PC-3 (cell line): ENCODE data around the gene CFAP46.

Source experiments
- EZH2 ChIP-seq: fragments of 300-600 bp; sonication (generic); IDR thresholded peaks from one replicate; pipeline ENCODE4 v1.6.1; 2017; ENCODE audit warnings: antibody characterized with exemption, mild to moderate bottlenecking, low read length; ENCODE audit not compliant: unreplicated experiment
- TF ChIP-seq, protein P1 (sequence below): fragments of 300-600 bp; sonication (generic); conservative IDR thresholded peaks from 2 replicates; pipeline ENCODE4 v1.5.1; 2017; ENCODE audit warnings: antibody characterized with exemption, low read depth, mild to moderate bottlenecking, low read length

DNA sequence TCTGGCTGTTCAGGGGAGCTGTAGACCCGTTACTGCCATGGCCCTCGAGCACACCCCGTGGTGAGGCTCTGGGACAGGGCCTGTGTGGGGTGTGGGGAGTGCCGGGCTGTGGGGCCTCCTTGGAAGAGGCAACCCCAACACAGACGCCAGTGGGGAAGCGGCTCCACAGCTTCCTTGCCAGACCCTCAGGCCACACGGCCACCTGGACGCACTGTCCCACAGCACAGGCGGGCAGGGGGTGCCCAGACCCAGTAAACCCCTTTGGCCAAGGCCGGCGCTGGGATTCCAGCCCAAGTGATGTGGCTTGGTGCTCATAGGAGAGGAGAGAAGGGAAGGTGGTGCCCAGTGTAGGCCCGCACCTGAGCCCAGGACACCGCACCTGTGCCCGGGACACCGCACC is 143.5 kb downstream of the CFAP46 start:
- TF ChIP-seq, protein P1, sequence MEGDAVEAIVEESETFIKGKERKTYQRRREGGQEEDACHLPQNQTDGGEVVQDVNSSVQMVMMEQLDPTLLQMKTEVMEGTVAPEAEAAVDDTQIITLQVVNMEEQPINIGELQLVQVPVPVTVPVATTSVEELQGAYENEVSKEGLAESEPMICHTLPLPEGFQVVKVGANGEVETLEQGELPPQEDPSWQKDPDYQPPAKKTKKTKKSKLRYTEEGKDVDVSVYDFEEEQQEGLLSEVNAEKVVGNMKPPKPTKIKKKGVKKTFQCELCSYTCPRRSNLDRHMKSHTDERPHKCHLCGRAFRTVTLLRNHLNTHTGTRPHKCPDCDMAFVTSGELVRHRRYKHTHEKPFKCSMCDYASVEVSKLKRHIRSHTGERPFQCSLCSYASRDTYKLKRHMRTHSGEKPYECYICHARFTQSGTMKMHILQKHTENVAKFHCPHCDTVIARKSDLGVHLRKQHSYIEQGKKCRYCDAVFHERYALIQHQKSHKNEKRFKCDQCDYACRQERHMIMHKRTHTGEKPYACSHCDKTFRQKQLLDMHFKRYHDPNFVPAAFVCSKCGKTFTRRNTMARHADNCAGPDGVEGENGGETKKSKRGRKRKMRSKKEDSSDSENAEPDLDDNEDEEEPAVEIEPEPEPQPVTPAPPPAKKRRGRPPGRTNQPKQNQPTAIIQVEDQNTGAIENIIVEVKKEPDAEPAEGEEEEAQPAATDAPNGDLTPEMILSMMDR: no peak
- no peak for TF ChIP-seq EZH2
